ENCODE measurements around the gene POU4F3.
"Not testable (repeated sequence)": the region's sequence is repeated elsewhere in the genome, so short reads cannot be mapped to it uniquely, and the experiment has no call there.

The POU4F3 gene, protein sequence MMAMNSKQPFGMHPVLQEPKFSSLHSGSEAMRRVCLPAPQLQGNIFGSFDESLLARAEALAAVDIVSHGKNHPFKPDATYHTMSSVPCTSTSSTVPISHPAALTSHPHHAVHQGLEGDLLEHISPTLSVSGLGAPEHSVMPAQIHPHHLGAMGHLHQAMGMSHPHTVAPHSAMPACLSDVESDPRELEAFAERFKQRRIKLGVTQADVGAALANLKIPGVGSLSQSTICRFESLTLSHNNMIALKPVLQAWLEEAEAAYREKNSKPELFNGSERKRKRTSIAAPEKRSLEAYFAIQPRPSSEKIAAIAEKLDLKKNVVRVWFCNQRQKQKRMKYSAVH

GRCh38 chr5:146338774-146339714 lies at the start of gene POU4F3:
Gene POU4F3, plus strand, starts transcription at chr5:146338839. Its CDS starts 274 bp downstream, at chr5:146339113.
- H3K27me3 ChIP-seq (ENCODE audit: control insufficient read depth, insufficient read depth, low read length), result peaks cover 34% of the 10 kb centered on the region
- no peak within 1 kb of the TSS for H3K27ac ChIP-seq (ENCODE audit: low read depth, low read length)
- no peak within 1 kb of the TSS for H3K4me3 ChIP-seq (ENCODE audit: low read length)
- H3K9ac ChIP-seq (ENCODE audit: low read length), result no peak within 1 kb of the TSS
- H3K36me3 ChIP-seq (ENCODE audit: control insufficient read depth, insufficient read depth, low read length), result no peaks in the 10 kb centered on the region
- no peaks in the 10 kb centered on the region for H3K4me1 ChIP-seq (ENCODE audit: control insufficient read depth, insufficient read depth, low read length)

GRCh38 chr5:146290318-146290717 lies 48.3 kb upstream of the POU4F3 start:
- Histone ChIP-seq H3K4me1 (ENCODE audit: control insufficient read depth, insufficient read depth, low read length) (no peaks in the 10 kb centered on the region), H3K27me3 (ENCODE audit: control insufficient read depth, insufficient read depth, low read length) (no peaks in the 10 kb centered on the region), H3K27ac (ENCODE audit: low read depth, low read length) (no peak overlapping the region), H3K36me3 (ENCODE audit: control insufficient read depth, insufficient read depth, low read length) (no peaks in the 10 kb centered on the region), H3K9ac (ENCODE audit: low read length) (no peak overlapping the region), H3K4me3 (ENCODE audit: low read length) (no peak overlapping the region)

DNA sequence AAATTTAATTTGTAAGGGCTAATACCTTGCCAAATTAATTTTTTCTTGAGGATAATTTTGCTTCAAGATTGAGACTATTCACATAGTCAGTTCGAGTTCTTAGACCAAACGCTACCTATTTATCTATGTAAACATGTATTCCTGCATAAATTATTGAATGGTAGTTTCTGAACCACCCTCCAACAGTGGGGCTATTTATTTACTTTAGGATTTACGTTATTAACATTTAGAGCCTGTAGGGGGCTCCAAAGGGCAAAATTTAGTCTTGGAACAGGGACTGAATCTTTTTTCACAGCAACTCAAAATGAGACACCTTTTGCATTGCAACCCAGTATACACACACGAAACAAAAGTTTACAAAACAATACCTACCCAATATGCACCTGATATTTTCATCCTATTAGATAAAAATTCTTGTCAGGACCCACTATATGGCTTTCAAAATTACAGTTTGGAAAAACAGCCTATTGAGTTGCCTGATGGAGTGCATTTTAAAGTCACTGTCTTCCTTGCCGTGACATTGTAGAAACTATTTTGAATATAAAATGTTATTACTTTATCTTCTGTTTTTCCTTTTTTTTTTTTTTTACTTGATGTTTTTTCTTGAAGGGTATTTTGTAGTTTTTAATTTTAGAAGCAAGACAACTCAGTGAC lies 47.1 kb upstream of the POU4F3 start:
- H3K4me3 ChIP-seq (ENCODE audit: low read length), result no peak overlapping the region
- no peaks in the 10 kb centered on the region for H3K36me3 ChIP-seq (ENCODE audit: control insufficient read depth, insufficient read depth, low read length)
- H3K27me3 ChIP-seq (ENCODE audit: control insufficient read depth, insufficient read depth, low read length), result no peaks in the 10 kb centered on the region
- no peaks in the 10 kb centered on the region for H3K4me1 ChIP-seq (ENCODE audit: control insufficient read depth, insufficient read depth, low read length)
- H3K27ac ChIP-seq (ENCODE audit: low read depth, low read length), result no peak overlapping the region
- H3K9ac ChIP-seq (ENCODE audit: low read length), result no peak overlapping the region

DNA sequence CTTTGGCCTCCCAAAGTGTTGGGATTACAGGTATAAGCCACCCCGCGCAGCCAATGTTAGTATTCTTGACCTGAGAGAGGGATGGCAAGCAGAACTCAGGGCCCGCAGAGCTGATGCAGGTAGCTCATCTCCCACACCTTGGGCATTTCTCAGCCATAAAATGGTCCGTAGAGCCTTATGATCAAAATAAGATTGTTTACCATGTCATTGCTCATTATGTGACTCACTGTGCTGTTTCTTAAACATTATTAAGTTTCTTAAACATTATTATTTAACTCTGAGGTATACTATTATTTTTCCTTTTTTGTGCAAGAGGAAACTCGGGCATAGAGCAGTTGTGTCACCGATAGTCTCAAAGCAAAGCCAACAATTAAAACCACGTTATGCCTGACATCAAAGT lies 42.4 kb upstream of the POU4F3 start:
- H3K36me3 ChIP-seq (ENCODE audit: control insufficient read depth, insufficient read depth, low read length), result no peaks in the 10 kb centered on the region
- no peak overlapping the region for H3K27ac ChIP-seq (ENCODE audit: low read depth, low read length)
- no peaks in the 10 kb centered on the region for H3K27me3 ChIP-seq (ENCODE audit: control insufficient read depth, insufficient read depth, low read length)

GRCh38 chr5:146298920-146299319 lies 39.7 kb upstream of the POU4F3 start:
- not testable (repeated sequence) for H3K36me3 ChIP-seq (ENCODE audit: control insufficient read depth, insufficient read depth, low read length)

More for the DNA sequence above, 42.4 kb upstream of the POU4F3 start:
- H3K9ac ChIP-seq (ENCODE audit: low read length), result no peak overlapping the region
- H3K4me3 ChIP-seq (ENCODE audit: low read length), result no peak overlapping the region
- H3K4me1 ChIP-seq (ENCODE audit: control insufficient read depth, insufficient read depth, low read length), result no peaks in the 10 kb centered on the region

DNA sequence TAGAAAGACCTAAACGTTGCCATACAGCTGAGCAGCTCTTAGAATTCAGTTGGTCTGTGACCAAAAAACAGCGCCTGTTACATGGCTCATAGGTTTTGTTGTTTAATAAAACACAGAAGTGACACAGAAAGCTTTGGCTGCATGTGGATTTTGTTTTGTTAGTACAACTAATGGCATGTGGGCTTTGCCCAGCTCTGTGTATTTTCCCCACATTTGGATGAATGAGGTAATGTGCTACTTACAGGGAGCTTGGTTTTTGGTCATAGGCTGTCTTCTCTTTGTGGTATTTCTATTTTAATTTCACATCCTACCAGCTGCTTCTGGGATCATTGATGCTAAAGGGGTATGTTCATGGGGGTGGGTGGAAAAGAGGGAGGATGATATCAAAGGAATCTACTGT lies 37.0 kb upstream of the POU4F3 start:
- Histone ChIP-seq H3K36me3 (ENCODE audit: control insufficient read depth, insufficient read depth, low read length) (no peaks in the 10 kb centered on the region), H3K27ac (ENCODE audit: low read depth, low read length) (no peak overlapping the region), H3K27me3 (ENCODE audit: control insufficient read depth, insufficient read depth, low read length) (no peaks in the 10 kb centered on the region), H3K4me3 (ENCODE audit: low read length) (no peak overlapping the region), H3K9ac (ENCODE audit: low read length) (no peak overlapping the region), H3K4me1 (ENCODE audit: control insufficient read depth, insufficient read depth, low read length) (no peaks in the 10 kb centered on the region)

More at GRCh38 chr5:146298920-146299319, 39.7 kb upstream of the POU4F3 start:
- not testable (repeated sequence) for H3K4me1 ChIP-seq (ENCODE audit: control insufficient read depth, insufficient read depth, low read length); H3K9ac ChIP-seq (ENCODE audit: low read length); H3K4me3 ChIP-seq (ENCODE audit: low read length); H3K27ac ChIP-seq (ENCODE audit: low read depth, low read length); H3K27me3 ChIP-seq (ENCODE audit: control insufficient read depth, insufficient read depth, low read length)

GRCh38 chr5:146302406-146302805 lies 36.2 kb upstream of the POU4F3 start:
- Histone ChIP-seq H3K4me3 (ENCODE audit: low read length) (no peak overlapping the region), H3K36me3 (ENCODE audit: control insufficient read depth, insufficient read depth, low read length) (no peaks in the 10 kb centered on the region), H3K27me3 (ENCODE audit: control insufficient read depth, insufficient read depth, low read length) (no peaks in the 10 kb centered on the region), H3K9ac (ENCODE audit: low read length) (no peak overlapping the region), H3K27ac (ENCODE audit: low read depth, low read length) (no peak overlapping the region), H3K4me1 (ENCODE audit: control insufficient read depth, insufficient read depth, low read length) (no peaks in the 10 kb centered on the region)

DNA sequence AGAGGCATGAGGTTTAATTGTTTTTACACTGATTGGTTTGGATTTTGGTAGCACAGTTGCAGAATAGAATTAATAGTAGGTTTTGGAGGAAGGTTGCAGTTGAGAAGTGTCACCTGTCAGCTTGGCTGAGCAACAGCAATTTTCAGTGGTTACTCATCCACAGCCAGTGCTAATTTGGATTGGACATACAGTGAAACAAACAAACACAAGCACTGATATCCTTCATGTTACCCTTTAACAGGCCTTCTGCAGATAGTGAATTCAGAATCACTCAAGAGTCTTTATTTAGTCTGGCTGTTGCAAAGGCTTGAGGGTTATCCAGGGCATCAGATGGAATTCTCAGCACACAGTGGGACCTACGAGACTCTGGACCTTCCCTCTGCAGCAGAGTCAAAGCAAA lies 31.8 kb upstream of the POU4F3 start:
- no peak overlapping the region for H3K9ac ChIP-seq (ENCODE audit: low read length)
- no peaks in the 10 kb centered on the region for H3K27me3 ChIP-seq (ENCODE audit: control insufficient read depth, insufficient read depth, low read length)
- H3K4me1 ChIP-seq (ENCODE audit: control insufficient read depth, insufficient read depth, low read length), result no peaks in the 10 kb centered on the region
- no peaks in the 10 kb centered on the region for H3K36me3 ChIP-seq (ENCODE audit: control insufficient read depth, insufficient read depth, low read length)
- H3K4me3 ChIP-seq (ENCODE audit: low read length), result no peak overlapping the region
- H3K27ac ChIP-seq (ENCODE audit: low read depth, low read length), result no peak overlapping the region

- Histone ChIP-seq H3K36me3 (ENCODE audit: control insufficient read depth, insufficient read depth, low read length) (no peaks in the 10 kb centered on the region), H3K27me3 (ENCODE audit: control insufficient read depth, insufficient read depth, low read length) (no peaks in the 10 kb centered on the region), H3K27ac (ENCODE audit: low read depth, low read length) (no peak overlapping the region), H3K4me1 (ENCODE audit: control insufficient read depth, insufficient read depth, low read length) (no peaks in the 10 kb centered on the region), H3K4me3 (ENCODE audit: low read length) (no peak overlapping the region), H3K9ac (ENCODE audit: low read length) (no peak overlapping the region)
Observed at GRCh38 chr5:146307796-146308195, 30.8 kb upstream of the POU4F3 start.

GRCh38 chr5:146310540-146310939 lies 28.1 kb upstream of the POU4F3 start:
- no peak overlapping the region for H3K27ac ChIP-seq (ENCODE audit: low read depth, low read length)
- no peaks in the 10 kb centered on the region for H3K4me1 ChIP-seq (ENCODE audit: control insufficient read depth, insufficient read depth, low read length)
- no peaks in the 10 kb centered on the region for H3K27me3 ChIP-seq (ENCODE audit: control insufficient read depth, insufficient read depth, low read length)
- H3K4me3 ChIP-seq (ENCODE audit: low read length), result no peak overlapping the region
- H3K36me3 ChIP-seq (ENCODE audit: control insufficient read depth, insufficient read depth, low read length), result no peaks in the 10 kb centered on the region
- H3K9ac ChIP-seq (ENCODE audit: low read length), result no peak overlapping the region

DNA sequence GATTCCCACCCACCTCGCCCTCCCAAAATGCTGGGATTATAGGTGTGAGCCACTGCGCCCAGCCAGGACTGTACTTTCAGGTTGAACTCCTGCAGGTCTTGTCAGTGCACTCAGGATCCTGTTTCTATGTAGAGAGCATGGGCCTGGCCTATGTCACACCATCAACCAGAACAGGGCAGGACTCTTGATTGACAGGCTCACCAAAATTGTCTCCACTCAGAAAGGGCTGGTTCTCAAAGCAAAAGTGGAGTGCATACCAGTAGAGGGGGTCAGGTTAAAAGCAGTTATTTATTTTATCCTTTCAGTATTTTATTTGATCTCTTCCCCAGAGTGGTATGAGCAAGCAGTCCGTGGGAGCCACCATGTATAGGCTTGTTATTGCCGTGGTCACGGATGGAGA lies 27.4 kb upstream of the POU4F3 start:
- H3K27me3 ChIP-seq (ENCODE audit: control insufficient read depth, insufficient read depth, low read length), result no peaks in the 10 kb centered on the region
- H3K4me1 ChIP-seq (ENCODE audit: control insufficient read depth, insufficient read depth, low read length), result no peaks in the 10 kb centered on the region
- no peak overlapping the region for H3K4me3 ChIP-seq (ENCODE audit: low read length)
- H3K9ac ChIP-seq (ENCODE audit: low read length), result no peak overlapping the region
- no peaks in the 10 kb centered on the region for H3K36me3 ChIP-seq (ENCODE audit: control insufficient read depth, insufficient read depth, low read length)
- no peak overlapping the region for H3K27ac ChIP-seq (ENCODE audit: low read depth, low read length)

DNA sequence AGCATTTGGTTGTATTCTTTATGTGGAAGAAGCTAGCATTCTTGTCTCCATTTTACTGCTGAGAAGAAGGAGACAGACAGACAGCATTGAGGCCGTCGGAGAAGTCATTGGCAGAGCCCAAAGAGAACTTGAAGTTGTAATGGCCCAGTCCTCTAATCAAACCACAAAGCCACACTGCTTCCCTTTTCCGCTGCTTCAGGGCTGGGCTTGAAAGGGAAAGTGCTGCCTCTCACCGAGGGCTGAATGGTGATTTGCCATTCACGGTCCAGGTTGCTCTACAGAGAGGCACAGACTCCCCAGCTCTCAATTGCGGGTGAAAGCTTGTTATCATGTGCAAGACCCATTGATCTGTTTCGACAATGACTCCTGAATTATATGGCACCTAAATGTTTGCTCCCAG lies 25.6 kb upstream of the POU4F3 start:
- Histone ChIP-seq H3K27ac (ENCODE audit: low read depth, low read length) (no peak overlapping the region), H3K27me3 (ENCODE audit: control insufficient read depth, insufficient read depth, low read length) (no peaks in the 10 kb centered on the region), H3K36me3 (ENCODE audit: control insufficient read depth, insufficient read depth, low read length) (no peaks in the 10 kb centered on the region), H3K4me3 (ENCODE audit: low read length) (no peak overlapping the region), H3K4me1 (ENCODE audit: control insufficient read depth, insufficient read depth, low read length) (no peaks in the 10 kb centered on the region), H3K9ac (ENCODE audit: low read length) (no peak overlapping the region)

All from rectal smooth muscle tissue (tissue), 1 donor.